Loucy (cell line): ENCODE measurements around the gene AP3S1.

Source experiments
- EZH2phosphoT487 ChIP-seq: fragments of 200-600 bp; IDR thresholded peaks from 2 replicates; pipeline ENCODE4 v1.6.1; 2018; ENCODE audit warnings: antibody characterized with exemption, mild to moderate bottlenecking, moderate library complexity, borderline replicate concordance
- TF ChIP-seq, protein P1 (sequence below): fragments of 200-600 bp; sonication (generic); conservative IDR thresholded peaks from 2 replicates; pipeline ENCODE4 v1.5.1; 2014; ENCODE audit warnings: mild to moderate bottlenecking, antibody characterized with exemption, low read length

DNA sequence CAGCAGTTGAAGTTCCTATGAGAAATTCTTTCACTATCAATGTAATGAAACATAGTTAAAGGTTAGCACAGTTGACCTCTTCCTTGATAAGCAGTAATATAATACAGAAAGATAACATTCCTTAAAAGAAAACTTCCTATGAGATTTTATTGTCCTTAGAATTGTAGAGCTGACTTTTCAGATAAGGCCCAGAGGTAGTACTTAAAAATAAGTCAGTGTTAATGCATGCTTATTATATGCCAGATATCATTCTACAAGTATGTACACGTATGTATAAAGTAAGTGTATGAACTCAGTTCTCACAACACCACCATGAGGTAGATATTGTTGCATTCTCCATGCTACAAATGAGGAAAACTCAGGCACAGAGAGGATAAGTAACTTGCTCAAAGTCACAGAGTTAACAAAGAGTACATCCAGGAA is 15.3 kb downstream of the AP3S1 start:
- TF ChIP-seq, protein P1, sequence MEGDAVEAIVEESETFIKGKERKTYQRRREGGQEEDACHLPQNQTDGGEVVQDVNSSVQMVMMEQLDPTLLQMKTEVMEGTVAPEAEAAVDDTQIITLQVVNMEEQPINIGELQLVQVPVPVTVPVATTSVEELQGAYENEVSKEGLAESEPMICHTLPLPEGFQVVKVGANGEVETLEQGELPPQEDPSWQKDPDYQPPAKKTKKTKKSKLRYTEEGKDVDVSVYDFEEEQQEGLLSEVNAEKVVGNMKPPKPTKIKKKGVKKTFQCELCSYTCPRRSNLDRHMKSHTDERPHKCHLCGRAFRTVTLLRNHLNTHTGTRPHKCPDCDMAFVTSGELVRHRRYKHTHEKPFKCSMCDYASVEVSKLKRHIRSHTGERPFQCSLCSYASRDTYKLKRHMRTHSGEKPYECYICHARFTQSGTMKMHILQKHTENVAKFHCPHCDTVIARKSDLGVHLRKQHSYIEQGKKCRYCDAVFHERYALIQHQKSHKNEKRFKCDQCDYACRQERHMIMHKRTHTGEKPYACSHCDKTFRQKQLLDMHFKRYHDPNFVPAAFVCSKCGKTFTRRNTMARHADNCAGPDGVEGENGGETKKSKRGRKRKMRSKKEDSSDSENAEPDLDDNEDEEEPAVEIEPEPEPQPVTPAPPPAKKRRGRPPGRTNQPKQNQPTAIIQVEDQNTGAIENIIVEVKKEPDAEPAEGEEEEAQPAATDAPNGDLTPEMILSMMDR = no peak
- TF ChIP-seq EZH2phosphoT487 = no peak
